ENCODE measurements around the gene COL6A3. TPM values are rescaled to one million over a fixed set of nuclear protein-coding genes. Genes with fewer than 3 reads are reported as not detected.

The COL6A3 gene
- total RNA-seq, 1 experiment from 2014 or later: 45.0 TPM

DNA sequence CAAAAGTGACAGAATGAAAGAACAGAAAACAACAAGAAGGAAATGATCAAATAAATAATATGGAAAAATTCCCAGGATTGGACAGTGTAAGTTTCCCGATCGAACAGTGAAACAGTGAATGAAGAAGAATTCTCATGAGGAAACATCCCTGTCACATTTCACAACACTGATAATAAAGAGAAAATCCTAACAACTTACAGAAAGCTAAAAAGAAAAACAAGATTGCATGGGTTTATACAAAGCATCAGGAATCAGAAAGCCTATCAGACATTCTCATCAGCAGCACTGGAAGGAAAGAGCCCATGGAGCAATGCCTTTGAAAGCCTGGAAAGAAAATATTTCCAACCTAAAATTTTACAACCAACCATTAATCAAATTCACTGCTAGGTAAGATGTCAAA lies 9.9 kb upstream of the COL6A3 start:
- BruUV-seq (replicated peaks): no TSS peak
- ChIA-PET CTCF (no interaction called here), POLR2A (ENCODE audit: unreplicated experiment) (no interaction called here)
- ATAC-seq: no peak
- H3K4me3 ChIP-seq (ENCODE audit: low read length): no peak overlapping the region
- no peak for DNase-seq
- H3F3A ChIP-seq (ENCODE audit: low read length, unreplicated experiment): peaks cover 5% of the 10 kb centered on the region
- H3K9ac ChIP-seq (ENCODE audit: low read length): no peak overlapping the region
- no peaks in the 10 kb centered on the region for H3K27me3 ChIP-seq (ENCODE audit: low read length)
- no peak for TF ChIP-seq EZH2 (IDR thresholded peaks at IDR 0.05; ENCODE audit: low read length, unreplicated experiment)
- H3K9me3 ChIP-seq (ENCODE audit: low read length): no peaks in the 10 kb centered on the region
- no peaks in the 10 kb centered on the region for H4K20me1 ChIP-seq (ENCODE audit: low read length)
- H3K9me2 ChIP-seq (replicated peaks; ENCODE audit: low read length): no peaks in the 10 kb centered on the region
- peak overlapping the region; percentile 19; the same call in 1 of the 2 replicates for H3K27ac ChIP-seq (ENCODE audit: low read length)
- no peaks in the 10 kb centered on the region; the same call in 1 of the 2 replicates for H3K79me2 ChIP-seq (ENCODE audit: low read length)
- peaks cover 10% of the 10 kb centered on the region for H3K4me1 ChIP-seq (ENCODE audit: insufficient read depth, low read length)
- no peak overlapping the region for H2AFZ ChIP-seq (ENCODE audit: low read length)
- H3K4me2 ChIP-seq (ENCODE audit: low read length): no peak overlapping the region
- H3K36me3 ChIP-seq (ENCODE audit: low read depth, low read length): peaks cover 14% of the 10 kb centered on the region
- intact Hi-C loops (cut with micrococcal nuclease): no loop called here

GRCh38 chr2:237422309-237422708 lies 8.3 kb upstream of the COL6A3 start:
- ChIA-PET POLR2A (ENCODE audit: unreplicated experiment) (no interaction called here), CTCF (interaction anchor here (0.5 to 1.9 kb wide), 9 partner anchors 11 to 424 kb away, joined by 3 to 16 read pairs (median 5); no protein-coding TSS in a partner anchor)
- Histone ChIP-seq H3K9ac (ENCODE audit: low read length) (peak overlapping the region; percentile 59; the same call in 1 of the 2 replicates), H3K27ac (ENCODE audit: low read length) (peak overlapping the region; percentile 50), H3K79me2 (ENCODE audit: low read length) (no peaks in the 10 kb centered on the region), H2AFZ (ENCODE audit: low read length) (no peak overlapping the region), H4K20me1 (ENCODE audit: low read length) (no peaks in the 10 kb centered on the region), H3K27me3 (ENCODE audit: low read length) (no peaks in the 10 kb centered on the region), H3K4me3 (ENCODE audit: low read length) (no peak overlapping the region), H3K4me1 (ENCODE audit: insufficient read depth, low read length) (peaks cover 10% of the 10 kb centered on the region), H3K4me2 (ENCODE audit: low read length) (no peak overlapping the region), H3F3A (ENCODE audit: low read length, unreplicated experiment) (peaks cover 5% of the 10 kb centered on the region), H3K36me3 (ENCODE audit: low read depth, low read length) (peaks cover 16% of the 10 kb centered on the region), H3K9me3 (ENCODE audit: low read length) (no peaks in the 10 kb centered on the region), H3K9me2 (replicated peaks; ENCODE audit: low read length) (no peaks in the 10 kb centered on the region)
- intact Hi-C loops (cut with micrococcal nuclease): no loop called here
- DNase-seq (no peak), ATAC-seq (no peak)
- TF ChIP-seq EZH2 (IDR thresholded peaks at IDR 0.05; ENCODE audit: low read length, unreplicated experiment): no peak
- no peak for TF ChIP-seq EZH2phosphoT487 (IDR thresholded peaks at IDR 0.05; ENCODE audit: borderline replicate concordance, low read length)
- TF ChIP-seq, protein P1, sequence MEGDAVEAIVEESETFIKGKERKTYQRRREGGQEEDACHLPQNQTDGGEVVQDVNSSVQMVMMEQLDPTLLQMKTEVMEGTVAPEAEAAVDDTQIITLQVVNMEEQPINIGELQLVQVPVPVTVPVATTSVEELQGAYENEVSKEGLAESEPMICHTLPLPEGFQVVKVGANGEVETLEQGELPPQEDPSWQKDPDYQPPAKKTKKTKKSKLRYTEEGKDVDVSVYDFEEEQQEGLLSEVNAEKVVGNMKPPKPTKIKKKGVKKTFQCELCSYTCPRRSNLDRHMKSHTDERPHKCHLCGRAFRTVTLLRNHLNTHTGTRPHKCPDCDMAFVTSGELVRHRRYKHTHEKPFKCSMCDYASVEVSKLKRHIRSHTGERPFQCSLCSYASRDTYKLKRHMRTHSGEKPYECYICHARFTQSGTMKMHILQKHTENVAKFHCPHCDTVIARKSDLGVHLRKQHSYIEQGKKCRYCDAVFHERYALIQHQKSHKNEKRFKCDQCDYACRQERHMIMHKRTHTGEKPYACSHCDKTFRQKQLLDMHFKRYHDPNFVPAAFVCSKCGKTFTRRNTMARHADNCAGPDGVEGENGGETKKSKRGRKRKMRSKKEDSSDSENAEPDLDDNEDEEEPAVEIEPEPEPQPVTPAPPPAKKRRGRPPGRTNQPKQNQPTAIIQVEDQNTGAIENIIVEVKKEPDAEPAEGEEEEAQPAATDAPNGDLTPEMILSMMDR (conservative IDR thresholded peaks at IDR 0.05; ENCODE audit: low read depth, low read length): no peak
- no TSS peak for BruUV-seq (replicated peaks)

DNA sequence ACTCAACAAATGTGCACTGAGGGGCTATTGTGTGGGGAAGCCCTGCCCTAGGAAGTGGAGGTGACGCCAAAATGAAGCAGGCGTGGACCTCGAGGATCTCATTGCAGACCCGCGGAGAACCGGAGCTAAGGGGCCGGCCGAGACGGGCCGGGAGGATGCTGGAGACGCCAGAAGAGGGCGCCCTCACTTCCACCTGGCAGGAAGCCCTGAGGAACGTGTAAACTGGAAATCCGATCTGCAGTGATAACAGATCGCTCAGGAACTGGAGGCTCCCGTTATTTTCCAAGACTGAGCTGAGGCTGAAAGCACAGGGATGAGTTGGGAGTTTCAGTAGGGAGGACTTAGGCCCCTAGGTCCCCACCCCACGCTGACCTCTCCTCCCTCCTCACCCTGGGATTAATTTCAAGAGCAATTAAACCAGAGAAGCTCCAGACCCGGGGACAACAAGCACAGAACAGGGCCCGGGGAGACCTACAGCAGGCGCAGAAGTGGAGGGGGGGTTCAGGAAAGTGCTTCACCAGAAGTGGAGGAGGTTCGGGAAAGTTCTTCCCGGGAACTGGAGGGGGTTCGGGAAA lies 7.7 kb upstream of the COL6A3 start:
- CTCF ChIA-PET: interaction anchor here (0.5 to 1.9 kb wide), 11 partner anchors 12 to 423 kb away, joined by 3 to 16 read pairs (median 3); no protein-coding TSS in a partner anchor

More for the DNA sequence above, 7.7 kb upstream of the COL6A3 start:
- H3K4me3 ChIP-seq (ENCODE audit: low read length): no peak overlapping the region
- peaks cover 10% of the 10 kb centered on the region for H3K4me1 ChIP-seq (ENCODE audit: insufficient read depth, low read length)
- peak overlapping the region; percentile 59 for H3K9ac ChIP-seq (ENCODE audit: low read length)
- H3K9me3 ChIP-seq (ENCODE audit: low read length): no peaks in the 10 kb centered on the region
- peak overlapping the region; percentile 63 for H3K4me2 ChIP-seq (ENCODE audit: low read length)
- peak overlapping the region; percentile 51 for H3K27ac ChIP-seq (ENCODE audit: low read length)
- POLR2A ChIA-PET (ENCODE audit: unreplicated experiment): interaction anchor here (0.6 to 1.0 kb wide), 3 partner anchors 13 to 260 kb away, joined by 3 to 8 read pairs (median 8); no protein-coding TSS in a partner anchor
- intact Hi-C loops (cut with micrococcal nuclease): loop anchor here (1.0 kb wide), 2 partner anchors 54 to 151 kb away; no protein-coding TSS in a partner anchor
- no TSS peak for BruUV-seq (replicated peaks)
- ATAC-seq (peak; percentile 93), DNase-seq (peak; percentile 88)
- no peak for TF ChIP-seq EZH2 (IDR thresholded peaks at IDR 0.05; ENCODE audit: low read length, unreplicated experiment)
- no peak for TF ChIP-seq EZH2phosphoT487 (IDR thresholded peaks at IDR 0.05; ENCODE audit: borderline replicate concordance, low read length)
- TF ChIP-seq, protein P1 (conservative IDR thresholded peaks at IDR 0.05; ENCODE audit: low read depth, low read length): peak; percentile 90
- H3F3A ChIP-seq (ENCODE audit: low read length, unreplicated experiment): peaks cover 5% of the 10 kb centered on the region
- no peaks in the 10 kb centered on the region for H3K9me2 ChIP-seq (replicated peaks; ENCODE audit: low read length)
- no peaks in the 10 kb centered on the region for H3K27me3 ChIP-seq (ENCODE audit: low read length)
- H2AFZ ChIP-seq (ENCODE audit: low read length): peak overlapping the region; percentile 70
- peaks cover 19% of the 10 kb centered on the region for H3K36me3 ChIP-seq (ENCODE audit: low read depth, low read length)
- H3K79me2 ChIP-seq (ENCODE audit: low read length): no peaks in the 10 kb centered on the region
- no peaks in the 10 kb centered on the region for H4K20me1 ChIP-seq (ENCODE audit: low read length)

Data from PC-3 (cell line).